K562 (cell line): Measurements from ENCODE around the gene CASTOR1. TPM values are rescaled to one million over a fixed set of nuclear protein-coding genes. Genes with fewer than 3 reads are reported as not detected.

Experiments used
- ATAC-seq: fragments of 200-7000 bp; cut with Tn5 transposase; 3 replicates; pipeline ENCODE4 v1.9.1; 2020; ENCODE audit warnings: moderate library complexity
- BruUV-seq: library from RNA; stranded (reverse); fragments of 400-500 nt; replicated peaks from 2 replicates; lab custom pipeline; 2021; lab: Mats Ljungman, UMichigan
- CTCF ChIA-PET: fragments of 300-600 bp; formaldehyde crosslinking; extraction: SDS; loops from one replicate; lab custom pipeline; 2021; ENCODE audit warnings: low intra/inter-chr PET ratio; lab: Yijun Ruan, JAX
- POLR2A ChIA-PET: fragments of 300-600, 350-650 bp; sonication (Branson Sonifier 250); formaldehyde crosslinking; extraction: SDS; loops from one replicate; lab custom pipeline; 2021; ENCODE audit warnings: antibody characterized with exemption, inconsistent platforms; lab: Yijun Ruan, JAX
- DNase-seq, 4 experiments: peaks; one replicate each; pipeline versions ENCODE4 v3.0.0 to v3.0.0-alpha.2; 2011 to 2018; ENCODE audit warnings: low spot score in 3 of 4, mixed read lengths in 3 of 4; ENCODE audit errors: extremely low read depth in 1 of 4
- FAIRE-seq: peaks from 2 replicates; lab custom pipeline; 2011; peaks lifted over from hg19 to GRCh38; lab: Jason Lieb, UNC
- H2AFZ ChIP-seq: 2 replicates; pipeline ENCODE4 v1.6.0; 2011; ENCODE audit warnings: low read depth, low read length, control low read depth, inconsistent platforms
- H3K27ac ChIP-seq: fragments of 200-600 bp; 3 replicates; pipeline ENCODE4 v1.8.0; 2011; ENCODE audit warnings: low read depth, mild to moderate bottlenecking, control low read depth, inconsistent platforms, low read length, moderate library complexity, mixed read lengths; ENCODE audit errors: extremely low read depth
- H3K27me3 ChIP-seq, 2 experiments: fragments of 300-600 bp in 1 of 2; 2 replicates in 1 of 2; 3 replicates in 1 of 2; pipeline versions ENCODE4 v1.6.0 to v1.8.0; 2011; ENCODE audit warnings: inconsistent platforms in 2 of 2, low read length in 2 of 2, mild to moderate bottlenecking in 1 of 2, mixed read lengths in 1 of 2, moderate library complexity in 1 of 2; ENCODE audit not compliant: control insufficient read depth in 2 of 2, insufficient read depth in 2 of 2
- H3K36me3 ChIP-seq: fragments of 300-600 bp; 3 replicates; pipeline ENCODE4 v1.8.0; 2011; ENCODE audit warnings: mild to moderate bottlenecking, low read length, inconsistent platforms; ENCODE audit not compliant: control insufficient read depth, insufficient read depth
- H3K4me1 ChIP-seq, 2 experiments: fragments of 200-600 bp in 1 of 2; replicated peaks in 1 of 2; 2 replicates in 1 of 2; 3 replicates in 1 of 2; pipeline versions ENCODE4 v1.5.1 to v1.8.0; 2011; ENCODE audit warnings: inconsistent platforms in 2 of 2, low read length in 2 of 2, mild to moderate bottlenecking in 1 of 2, mixed read lengths in 1 of 2, moderate library complexity in 1 of 2; ENCODE audit not compliant: control insufficient read depth in 2 of 2, insufficient read depth in 2 of 2
- H3K4me2 ChIP-seq: 2 replicates; pipeline ENCODE4 v1.6.1; 2011; ENCODE audit warnings: low read length, control low read depth, inconsistent platforms, mixed read lengths; ENCODE audit not compliant: insufficient read depth
- H3K4me3 ChIP-seq: fragments of 200-600 bp; sonication (generic), shearing (Covaris generic); 2 replicates; pipeline ENCODE4 v1.5.1; 2016; ENCODE audit warnings: control low read depth, inconsistent platforms
- H3K79me2 ChIP-seq: fragments of 200-600 bp; 3 replicates; pipeline ENCODE4 v1.8.0; 2011; ENCODE audit warnings: low read length, inconsistent platforms; ENCODE audit not compliant: control insufficient read depth, insufficient read depth
- H3K9ac ChIP-seq, 2 experiments: 2 replicates each; pipeline versions ENCODE4 v1.6.0 to v1.6.1; 2011; ENCODE audit warnings: low read depth in 2 of 2, low read length in 2 of 2, control low read depth in 1 of 2, inconsistent platforms in 1 of 2, mild to moderate bottlenecking in 1 of 2, mixed read lengths in 1 of 2; ENCODE audit not compliant: insufficient read depth in 1 of 2
- H3K9me1 ChIP-seq: one replicate; pipeline ENCODE4 v1.6.0; 2011; ENCODE audit warnings: inconsistent platforms, mild to moderate bottlenecking, low read length, moderate library complexity; ENCODE audit not compliant: control insufficient read depth, insufficient read depth
- H3K9me3 ChIP-seq: replicated peaks from 2 replicates; pipeline ENCODE4 v1.5.1; 2011; ENCODE audit warnings: low read depth, low read length, inconsistent platforms; ENCODE audit not compliant: control insufficient read depth, insufficient read depth
- H4K20me1 ChIP-seq: replicated peaks from 2 replicates; pipeline ENCODE4 v1.6.1; 2011; ENCODE audit warnings: low read length, inconsistent platforms, mixed read lengths; ENCODE audit not compliant: control insufficient read depth, insufficient read depth
- C11orf30 ChIP-seq: fragments of 450-650 bp; IDR thresholded peaks from 2 replicates; pipeline ENCODE4 v1.6.1; 2016; ENCODE audit warnings: low read depth, mild to moderate bottlenecking
- CREB5 ChIP-seq: fragments of 250-450 bp; sonication (Bioruptor Pico); IDR thresholded peaks from 2 replicates; pipeline ENCODE4 v1.5.0; 2020; ENCODE audit warnings: mild to moderate bottlenecking
- FOXP1 ChIP-seq: sonication (generic); formaldehyde crosslinking; IDR thresholded peaks from 2 replicates; pipeline ENCODE4 v1.8.0; 2022; ENCODE audit warnings: mild to moderate bottlenecking, missing genetic modification reagents
- GABPA ChIP-seq: fragments of 200-800 bp; sonication (Bioruptor generic); conservative IDR thresholded peaks from 2 replicates; pipeline ENCODE4 v1.6.1; 2016; ENCODE audit warnings: low read depth, missing genetic modification characterization, missing compliant biosample characterization
- GTF2E2 ChIP-seq: fragments of 200-800 bp; sonication (Bioruptor generic); IDR thresholded peaks from 2 replicates; pipeline ENCODE4 v1.6.1; 2016; ENCODE audit warnings: missing genetic modification characterization, missing compliant biosample characterization
- HDAC2 ChIP-seq: fragments of 450-650 bp; IDR thresholded peaks from 2 replicates; pipeline ENCODE4 v1.6.1; 2016; ENCODE audit warnings: mild to moderate bottlenecking
- HNRNPH1 ChIP-seq: fragments of 200-400 bp; formaldehyde crosslinking; optimal IDR thresholded peaks from 2 replicates; pipeline ENCODE3; 2017; ENCODE audit warnings: low read depth, mild to moderate bottlenecking, low read length, moderate library complexity
- JUNB ChIP-seq: fragments of 450-650 bp; formaldehyde crosslinking; conservative IDR thresholded peaks from 2 replicates; pipeline ENCODE4 v1.4.0; 2020; ENCODE audit warnings: mild to moderate bottlenecking
- KAT2B ChIP-seq: IDR thresholded peaks from one replicate; pipeline ENCODE4 v1.6.1; 2012; ENCODE audit warnings: low read depth, mild to moderate bottlenecking, control low read depth, inconsistent platforms, low read length, moderate library complexity
- MAFF ChIP-seq: IDR thresholded peaks from 2 replicates; pipeline ENCODE4 v1.6.1; 2012; ENCODE audit warnings: low read length, improper control_type of control experiment
- NR2F6 ChIP-seq: fragments of 450-650 bp; formaldehyde crosslinking; IDR thresholded peaks from 2 replicates; pipeline ENCODE4 v1.4.0; 2020; ENCODE audit warnings: mild to moderate bottlenecking
- ZNF23 ChIP-seq: fragments of 250-450 bp; sonication (Bioruptor Pico); IDR thresholded peaks from 2 replicates; pipeline ENCODE4 v1.4.0; 2020; ENCODE audit warnings: mild to moderate bottlenecking
- ZNF3 ChIP-seq: fragments of 250-450 bp; sonication (Bioruptor Pico); IDR thresholded peaks from 2 replicates; pipeline ENCODE4 v1.5.0; 2021; ENCODE audit warnings: mild to moderate bottlenecking, moderate library complexity
- ZNF384 ChIP-seq: IDR thresholded peaks from 2 replicates; pipeline ENCODE4 v1.6.1; 2012; ENCODE audit warnings: low read depth, low read length, improper control_type of control experiment
- ZNF518B ChIP-seq: fragments of 250-450 bp; sonication (Bioruptor Pico); IDR thresholded peaks from 2 replicates; pipeline ENCODE4 v1.5.0; 2021; ENCODE audit warnings: mild to moderate bottlenecking, moderate library complexity
- ZNF644 ChIP-seq: fragments of 200-800 bp; sonication (Bioruptor generic); IDR thresholded peaks from 2 replicates; pipeline ENCODE4 v1.6.1; 2016; ENCODE audit warnings: low read depth, missing genetic modification characterization, missing compliant biosample characterization
- ZNF75A ChIP-seq: fragments of 450-650 bp; formaldehyde crosslinking; IDR thresholded peaks from 2 replicates; pipeline ENCODE4 v1.4.0; 2020; ENCODE audit warnings: mild to moderate bottlenecking
- ZNF77 ChIP-seq: fragments of 250-450 bp; sonication (Bioruptor Pico); IDR thresholded peaks from 2 replicates; pipeline ENCODE4 v1.5.0; 2020
- WGBS: fragments of 100-300 bp; shearing (Covaris generic); methylation state at CpG from one replicate; pipeline ENCODE4 v1.1.6; 2016; ENCODE audit warnings: low coverage, mixed read lengths; ENCODE audit not compliant: insufficient coverage; ENCODE audit errors: missing lambda C conversion rate; 5-methylcytosine and 5-hydroxymethylcytosine counted together
- in situ Hi-C: fragments of 300-500 bp; cut with MboI; formaldehyde crosslinking; loops from 4 replicates; pipeline ENCODE4 v1.15.0; 2018; ENCODE audit warnings: inconsistent platforms, mixed read lengths
- intact Hi-C: fragments of 100-400 bp; cut with micrococcal nuclease; formaldehyde crosslinking; loops from 2 replicates; pipeline ENCODE4 v1.14.2; 2022
- polyA plus RNA-seq, 8 experiments: library from polyadenylated mRNA; depleted of rRNA in 4 of 8; stranded (reverse) in 5 of 8; unstranded in 3 of 8; fragments of >200 nt; fragmentation: Nextera tagmentation in 2 of 8; fragmentation: Illumina TruSeq in 1 of 8; extraction: Ambion mirVana in 2 of 8; extraction: Trizol in 1 of 8; gene quantifications; 2 replicates each; pipeline versions ENCODE4 v1.2.1 to v1.2.3, GENCODE V29; 2011 to 2014; ENCODE audit warnings: inconsistent platforms in 1 of 8, missing spikeins in 1 of 8
- total RNA-seq, 7 experiments: library from RNA; depleted of rRNA in 6 of 7; stranded (reverse); fragments of >200 nt in 6 of 7; fragmentation: Illumina TruSeq in 2 of 7; extraction: Trizol in 2 of 7; gene quantifications; 2 replicates each; pipeline versions ENCODE4 v1.2.1 to v1.2.3, GENCODE V29; 2011 to 2021; ENCODE audit warnings: low replicate concordance in 1 of 7

CASTOR1 gene
- total and polyA plus RNA-seq, 9 of the 15 experiments (the other 6 are each of a cell fraction or from before 2014, with no cell fraction given), result 0.35 to 2.6 (median 1.1) TPM

- H4K20me1 ChIP-seq, result 0 out of 2 replicates have a peak, but pooled peaks cover 4% of the 10 kb centered on the region
- in situ Hi-C loops (loop anchor here (5.0 kb wide), 1 partner anchor 134 kb away; no protein-coding TSS in a partner anchor), intact Hi-C loops (no loop called here)
- CTCF ChIA-PET, result interaction anchor here (0.5 kb wide), 1 partner anchor 14 kb away, joined by 3 read pairs; no protein-coding TSS in a partner anchor
- H3K4me3 ChIP-seq, result no peak overlapping the region
- ATAC-seq (no peak), FAIRE-seq (no peak), DNase-seq (no peak)
- peaks cover 3 to 23% of the 10 kb centered on the region in 2 experiments; a peak in 3 of 5 replicates for H3K4me1 ChIP-seq
- H2AFZ ChIP-seq, result no peak overlapping the region
- WGBS, result 43% methylated on average over 7 of the region's 15 CpGs
- H3K27me3 ChIP-seq, result peaks cover 0 to 37% of the 10 kb centered on the region in 2 experiments; a peak in 2 of 5 replicates
- H3K27ac ChIP-seq, result no peak overlapping the region
- no TSS peak for BruUV-seq
- POLR2A ChIA-PET, result interaction anchor here (0.5 to 0.6 kb wide), 2 partner anchors 8 to 64 kb away, joined by 3 read pairs; no protein-coding TSS in a partner anchor
- no peak overlapping the region for H3K9ac ChIP-seq
- no peaks in the 10 kb centered on the region for H3K9me3 ChIP-seq
- H3K79me2 ChIP-seq, result no peaks in the 10 kb centered on the region
- H3K4me2 ChIP-seq, result no peak overlapping the region
- H3K36me3 ChIP-seq, result no peaks in the 10 kb centered on the region
- H3K9me1 ChIP-seq, result no peaks in the 10 kb centered on the region
- TF ChIP-seq CREB5 (CRISPR knock-in tag) (no peak), ZNF384 (no peak), NR2F6 (CRISPR knock-in tag) (no peak), ZNF3 (CRISPR knock-in tag) (no peak), HNRNPH1 (no peak), HDAC2 (no peak), FOXP1 (CRISPR knock-in tag) (no peak), ZNF77 (CRISPR knock-in tag) (no peak), ZNF23 (CRISPR knock-in tag) (no peak), ZNF518B (no peak), ZNF644 (tag) (no peak), KAT2B (no peak), GABPA (tag) (no peak), GTF2E2 (tag) (no peak), JUNB (no peak), C11orf30 (no peak), ZNF75A (CRISPR knock-in tag) (no peak), MAFF (no peak)
These were observed 47.5 kb downstream of the CASTOR1 start for GRCh38 chr22:30241576-30242371.
